ENCODE results near the gene KIF6.

KIF6 gene

GRCh38 chr6:39339868-39340550, 385.2 kb downstream of the KIF6 start:
- no peak for DNase-seq
- Histone ChIP-seq H3K27ac (ENCODE audit: insufficient read depth, low read length, poor library complexity, severe bottlenecking) (no peak overlapping the region), H3K27me3 (replicated peaks; ENCODE audit: control insufficient read depth, insufficient read depth, low read length, poor library complexity, severe bottlenecking) (no peaks in the 10 kb centered on the region), H3K4me1 (ENCODE audit: control insufficient read depth, insufficient read depth, low read length, poor library complexity, severe bottlenecking) (peaks cover 3% of the 10 kb centered on the region), H3K4me3 (ENCODE audit: insufficient read depth, low read depth, low read length, poor library complexity, severe bottlenecking) (no peak overlapping the region), H3K9me3 (ENCODE audit: control insufficient read depth, low read length) (no peaks in the 10 kb centered on the region), H3K36me3 (ENCODE audit: control insufficient read depth, insufficient read depth, low read length) (no peaks in the 10 kb centered on the region)

GRCh38 chr6:39339096-39339867, 385.9 kb downstream of the KIF6 start:
- H3K4me1 ChIP-seq (ENCODE audit: control insufficient read depth, insufficient read depth, low read length, poor library complexity, severe bottlenecking) = peaks cover 3% of the 10 kb centered on the region
- no peak overlapping the region for H3K4me3 ChIP-seq (ENCODE audit: insufficient read depth, low read depth, low read length, poor library complexity, severe bottlenecking)
- H3K36me3 ChIP-seq (ENCODE audit: control insufficient read depth, insufficient read depth, low read length) = no peaks in the 10 kb centered on the region
- no peaks in the 10 kb centered on the region for H3K9me3 ChIP-seq (ENCODE audit: control insufficient read depth, low read length)
- DNase-seq = no peak
- no peak overlapping the region for H3K27ac ChIP-seq (ENCODE audit: insufficient read depth, low read length, poor library complexity, severe bottlenecking)
- H3K27me3 ChIP-seq (replicated peaks; ENCODE audit: control insufficient read depth, insufficient read depth, low read length, poor library complexity, severe bottlenecking) = no peaks in the 10 kb centered on the region

- H3K27ac ChIP-seq (ENCODE audit: insufficient read depth, low read length, poor library complexity, severe bottlenecking) = no peak overlapping the region
- DNase-seq = no peak
- H3K4me3 ChIP-seq (ENCODE audit: insufficient read depth, low read depth, low read length, poor library complexity, severe bottlenecking) = no peak overlapping the region
- H3K27me3 ChIP-seq (replicated peaks; ENCODE audit: control insufficient read depth, insufficient read depth, low read length, poor library complexity, severe bottlenecking) = no peaks in the 10 kb centered on the region
- H3K4me1 ChIP-seq (ENCODE audit: control insufficient read depth, insufficient read depth, low read length, poor library complexity, severe bottlenecking) = peaks cover 3% of the 10 kb centered on the region
- no peaks in the 10 kb centered on the region for H3K36me3 ChIP-seq (ENCODE audit: control insufficient read depth, insufficient read depth, low read length)
- H3K9me3 ChIP-seq (ENCODE audit: control insufficient read depth, low read length) = no peaks in the 10 kb centered on the region
Observed at GRCh38 chr6:39338397-39338796, 386.8 kb downstream of the KIF6 start.

- no peak for DNase-seq
- H3K27ac ChIP-seq (ENCODE audit: insufficient read depth, low read length, poor library complexity, severe bottlenecking) = no peak overlapping the region
- H3K4me1 ChIP-seq (ENCODE audit: control insufficient read depth, insufficient read depth, low read length, poor library complexity, severe bottlenecking) = peaks cover 3% of the 10 kb centered on the region
- no peaks in the 10 kb centered on the region for H3K27me3 ChIP-seq (replicated peaks; ENCODE audit: control insufficient read depth, insufficient read depth, low read length, poor library complexity, severe bottlenecking)
- no peak overlapping the region for H3K4me3 ChIP-seq (ENCODE audit: insufficient read depth, low read depth, low read length, poor library complexity, severe bottlenecking)
- H3K36me3 ChIP-seq (ENCODE audit: control insufficient read depth, insufficient read depth, low read length) = no peaks in the 10 kb centered on the region
- H3K9me3 ChIP-seq (ENCODE audit: control insufficient read depth, low read length) = no peaks in the 10 kb centered on the region
Observed at GRCh38 chr6:39335780-39336545, 389.2 kb downstream of the KIF6 start.

- no peak for DNase-seq
- Histone ChIP-seq H3K36me3 (ENCODE audit: control insufficient read depth, insufficient read depth, low read length) (no peaks in the 10 kb centered on the region), H3K27ac (ENCODE audit: insufficient read depth, low read length, poor library complexity, severe bottlenecking) (no peak overlapping the region), H3K27me3 (replicated peaks; ENCODE audit: control insufficient read depth, insufficient read depth, low read length, poor library complexity, severe bottlenecking) (no peaks in the 10 kb centered on the region), H3K4me3 (ENCODE audit: insufficient read depth, low read depth, low read length, poor library complexity, severe bottlenecking) (no peak overlapping the region), H3K9me3 (ENCODE audit: control insufficient read depth, low read length) (no peaks in the 10 kb centered on the region), H3K4me1 (ENCODE audit: control insufficient read depth, insufficient read depth, low read length, poor library complexity, severe bottlenecking) (peaks cover 3% of the 10 kb centered on the region)
Observed at GRCh38 chr6:39333644-39334438, 391.4 kb downstream of the KIF6 start.

GRCh38 chr6:39330476-39330875, 394.7 kb downstream of the KIF6 start:
- DNase-seq = no peak
- Histone ChIP-seq H3K9me3 (ENCODE audit: control insufficient read depth, low read length) (no peaks in the 10 kb centered on the region), H3K27ac (ENCODE audit: insufficient read depth, low read length, poor library complexity, severe bottlenecking) (no peak overlapping the region), H3K27me3 (replicated peaks; ENCODE audit: control insufficient read depth, insufficient read depth, low read length, poor library complexity, severe bottlenecking) (no peaks in the 10 kb centered on the region), H3K4me3 (ENCODE audit: insufficient read depth, low read depth, low read length, poor library complexity, severe bottlenecking) (no peak overlapping the region), H3K4me1 (ENCODE audit: control insufficient read depth, insufficient read depth, low read length, poor library complexity, severe bottlenecking) (no peaks in the 10 kb centered on the region), H3K36me3 (ENCODE audit: control insufficient read depth, insufficient read depth, low read length) (no peaks in the 10 kb centered on the region)

- no peaks in the 10 kb centered on the region for H3K27me3 ChIP-seq (replicated peaks; ENCODE audit: control insufficient read depth, insufficient read depth, low read length, poor library complexity, severe bottlenecking)
- no peak overlapping the region for H3K4me3 ChIP-seq (ENCODE audit: insufficient read depth, low read depth, low read length, poor library complexity, severe bottlenecking)
- no peaks in the 10 kb centered on the region for H3K36me3 ChIP-seq (ENCODE audit: control insufficient read depth, insufficient read depth, low read length)
- H3K9me3 ChIP-seq (ENCODE audit: control insufficient read depth, low read length) = no peaks in the 10 kb centered on the region
- no peak overlapping the region for H3K27ac ChIP-seq (ENCODE audit: insufficient read depth, low read length, poor library complexity, severe bottlenecking)
- H3K4me1 ChIP-seq (ENCODE audit: control insufficient read depth, insufficient read depth, low read length, poor library complexity, severe bottlenecking) = no peaks in the 10 kb centered on the region
- no peak for DNase-seq
Observed at GRCh38 chr6:39330057-39330456, 395.2 kb downstream of the KIF6 start.

GRCh38 chr6:39328066-39328465, 397.1 kb downstream of the KIF6 start:
- no peaks in the 10 kb centered on the region for H3K9me3 ChIP-seq (ENCODE audit: control insufficient read depth, low read length)
- H3K36me3 ChIP-seq (ENCODE audit: control insufficient read depth, insufficient read depth, low read length) = no peaks in the 10 kb centered on the region
- no peak for DNase-seq
- no peaks in the 10 kb centered on the region for H3K4me1 ChIP-seq (ENCODE audit: control insufficient read depth, insufficient read depth, low read length, poor library complexity, severe bottlenecking)
- no peak overlapping the region for H3K27ac ChIP-seq (ENCODE audit: insufficient read depth, low read length, poor library complexity, severe bottlenecking)
- no peaks in the 10 kb centered on the region for H3K27me3 ChIP-seq (replicated peaks; ENCODE audit: control insufficient read depth, insufficient read depth, low read length, poor library complexity, severe bottlenecking)
- H3K4me3 ChIP-seq (ENCODE audit: insufficient read depth, low read depth, low read length, poor library complexity, severe bottlenecking) = no peak overlapping the region

- H3K4me1 ChIP-seq (ENCODE audit: control insufficient read depth, insufficient read depth, low read length, poor library complexity, severe bottlenecking) = no peaks in the 10 kb centered on the region
- no peaks in the 10 kb centered on the region for H3K9me3 ChIP-seq (ENCODE audit: control insufficient read depth, low read length)
- no peak overlapping the region for H3K4me3 ChIP-seq (ENCODE audit: insufficient read depth, low read depth, low read length, poor library complexity, severe bottlenecking)
- no peak for DNase-seq
- no peaks in the 10 kb centered on the region for H3K36me3 ChIP-seq (ENCODE audit: control insufficient read depth, insufficient read depth, low read length)
- H3K27me3 ChIP-seq (replicated peaks; ENCODE audit: control insufficient read depth, insufficient read depth, low read length, poor library complexity, severe bottlenecking) = no peaks in the 10 kb centered on the region
- no peak overlapping the region for H3K27ac ChIP-seq (ENCODE audit: insufficient read depth, low read length, poor library complexity, severe bottlenecking)
Observed at GRCh38 chr6:39327507-39327906, 397.7 kb downstream of the KIF6 start.

All from effector memory CD4-positive, alpha-beta T cell (primary cell).